C4-2B (cell line): ENCODE measurements around the gene A1CF.

Experiments used
- CTCF ChIP-seq: fragments of 450-650 bp; conservative IDR thresholded peaks from 2 replicates; pipeline ENCODE4 v1.5.1; 2017; ENCODE audit warnings: mild to moderate bottlenecking
- ZFX ChIP-seq: fragments of 450-650 bp; IDR thresholded peaks from 2 replicates; pipeline ENCODE4 v1.6.1; 2017

GRCh38 chr10:50866317-50866716 is 19.1 kb downstream of the A1CF start:
- no peak for TF ChIP-seq CTCF
- TF ChIP-seq ZFX, result no peak
